Endothelial cell (in vitro differentiated cells): ENCODE measurements around the gene SERTAD4. TPM values are rescaled to one million over a fixed set of nuclear protein-coding genes. Genes with fewer than 3 reads are reported as not detected.

Experiments
- DNase-seq: peaks from one replicate; pipeline ENCODE4 v3.0.0; 2021; ENCODE audit warnings: low spot score
- H3K27ac Mint-ChIP-seq: one replicate; pipeline ENCODE4 v1.8.0; 2021; ENCODE audit warnings: mixed read lengths, inconsistent platforms; ENCODE audit not compliant: unreplicated experiment
- H3K27me3 Mint-ChIP-seq: one replicate; pipeline ENCODE4 v1.8.0; 2021; ENCODE audit warnings: mild to moderate bottlenecking, moderate library complexity, mixed read lengths, inconsistent platforms; ENCODE audit not compliant: unreplicated experiment
- H3K36me3 Mint-ChIP-seq: one replicate; pipeline ENCODE4 v1.8.0; 2021; ENCODE audit warnings: mild to moderate bottlenecking, low read depth, mixed read lengths, inconsistent platforms; ENCODE audit not compliant: unreplicated experiment
- H3K4me1 Mint-ChIP-seq: one replicate; pipeline ENCODE4 v1.8.0; 2021; ENCODE audit warnings: mild to moderate bottlenecking, mixed read lengths, inconsistent platforms; ENCODE audit not compliant: unreplicated experiment
- H3K4me3 Mint-ChIP-seq: one replicate; pipeline ENCODE4 v1.8.0; 2021; ENCODE audit warnings: mild to moderate bottlenecking, mixed read lengths, inconsistent platforms; ENCODE audit not compliant: unreplicated experiment
- H3K9me3 Mint-ChIP-seq: one replicate; pipeline ENCODE4 v1.8.0; 2021; ENCODE audit warnings: mixed read lengths, inconsistent platforms; ENCODE audit not compliant: unreplicated experiment
- total RNA-seq: library from RNA; stranded (reverse); fragmentation: NEBNext Ultra II Directional; extraction: Animal tissue kit (Norgen Biotek cat#: 25700); gene quantifications from one replicate; pipeline ENCODE4 v1.2.1, GENCODE V29; 2021; ENCODE audit not compliant: unreplicated experiment
- TF ChIP-seq, protein P1 (sequence below): fragments of 200-600 bp; sonication (generic); IDR thresholded peaks from one replicate; pipeline ENCODE4 v1.5.0; 2021; ENCODE audit warnings: antibody characterized with exemption; ENCODE audit not compliant: unreplicated experiment

The SERTAD4 gene
- total RNA-seq, 1 donor from 2014 or later, result 0.72 TPM

- Mint-ChIP-seq H3K4me3 (no peak overlapping the region), H3K4me1 (peaks cover 3% of the 10 kb centered on the region), H3K27ac (no peak overlapping the region), H3K9me3 (no peaks in the 10 kb centered on the region), H3K27me3 (peaks cover 1% of the 10 kb centered on the region), H3K36me3 (no peaks in the 10 kb centered on the region)
- DNase-seq, result no peak
- TF ChIP-seq, protein P1, sequence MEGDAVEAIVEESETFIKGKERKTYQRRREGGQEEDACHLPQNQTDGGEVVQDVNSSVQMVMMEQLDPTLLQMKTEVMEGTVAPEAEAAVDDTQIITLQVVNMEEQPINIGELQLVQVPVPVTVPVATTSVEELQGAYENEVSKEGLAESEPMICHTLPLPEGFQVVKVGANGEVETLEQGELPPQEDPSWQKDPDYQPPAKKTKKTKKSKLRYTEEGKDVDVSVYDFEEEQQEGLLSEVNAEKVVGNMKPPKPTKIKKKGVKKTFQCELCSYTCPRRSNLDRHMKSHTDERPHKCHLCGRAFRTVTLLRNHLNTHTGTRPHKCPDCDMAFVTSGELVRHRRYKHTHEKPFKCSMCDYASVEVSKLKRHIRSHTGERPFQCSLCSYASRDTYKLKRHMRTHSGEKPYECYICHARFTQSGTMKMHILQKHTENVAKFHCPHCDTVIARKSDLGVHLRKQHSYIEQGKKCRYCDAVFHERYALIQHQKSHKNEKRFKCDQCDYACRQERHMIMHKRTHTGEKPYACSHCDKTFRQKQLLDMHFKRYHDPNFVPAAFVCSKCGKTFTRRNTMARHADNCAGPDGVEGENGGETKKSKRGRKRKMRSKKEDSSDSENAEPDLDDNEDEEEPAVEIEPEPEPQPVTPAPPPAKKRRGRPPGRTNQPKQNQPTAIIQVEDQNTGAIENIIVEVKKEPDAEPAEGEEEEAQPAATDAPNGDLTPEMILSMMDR, result no peak
Observed at GRCh38 chr1:210223226-210223904, 9.2 kb upstream of the SERTAD4 start.

- TF ChIP-seq, protein P1, result no peak
- DNase-seq, result no peak
- H3K27ac Mint-ChIP-seq, result no peak overlapping the region
- H3K27me3 Mint-ChIP-seq, result peaks cover 1% of the 10 kb centered on the region
- H3K9me3 Mint-ChIP-seq, result no peaks in the 10 kb centered on the region
- no peaks in the 10 kb centered on the region for H3K36me3 Mint-ChIP-seq
- no peak overlapping the region for H3K4me3 Mint-ChIP-seq
- peaks cover 2% of the 10 kb centered on the region for H3K4me1 Mint-ChIP-seq
Observed at GRCh38 chr1:210228158-210228557, 4.4 kb upstream of the SERTAD4 start.

- no peaks in the 10 kb centered on the region for H3K9me3 Mint-ChIP-seq
- H3K27ac Mint-ChIP-seq, result no peak overlapping the region
- H3K4me1 Mint-ChIP-seq, result peaks cover 2% of the 10 kb centered on the region
- H3K27me3 Mint-ChIP-seq, result peaks cover 2% of the 10 kb centered on the region
- no peak overlapping the region for H3K4me3 Mint-ChIP-seq
- H3K36me3 Mint-ChIP-seq, result no peaks in the 10 kb centered on the region
- no peak for DNase-seq
- TF ChIP-seq, protein P1, result no peak
Observed at GRCh38 chr1:210230149-210230695, 2.4 kb upstream of the SERTAD4 start.

DNA sequence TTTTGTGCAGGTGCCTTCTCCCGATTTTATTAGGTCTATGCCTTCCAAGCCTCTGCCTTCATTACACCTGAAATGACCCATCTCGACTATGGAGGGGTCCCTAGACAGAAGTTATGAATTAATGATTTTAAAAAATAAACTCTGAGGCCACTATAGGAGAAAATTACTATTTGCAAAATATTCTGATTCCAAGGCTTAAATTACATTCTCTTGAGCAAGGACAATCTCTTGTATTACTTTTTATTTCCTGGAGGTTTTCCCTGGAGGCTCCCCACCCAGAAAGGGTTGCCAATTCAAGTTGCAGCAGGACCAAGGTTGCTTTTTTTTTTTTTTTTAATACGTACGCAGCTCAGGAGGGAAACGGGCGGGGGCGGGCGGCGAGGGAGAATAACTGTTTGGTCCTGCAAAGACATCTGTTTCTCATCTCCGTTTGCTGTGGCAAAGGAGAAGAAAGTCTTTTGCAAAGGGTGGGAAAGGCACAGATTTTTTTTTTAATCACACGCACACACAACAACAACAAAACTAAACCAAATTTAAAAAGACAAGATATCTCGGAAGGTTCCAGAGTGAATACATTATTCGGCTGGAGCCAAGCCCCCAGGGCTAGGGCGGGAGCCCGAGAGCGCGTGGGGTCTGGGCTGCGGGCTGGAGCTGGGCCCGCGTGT is 618 bp upstream of the SERTAD4 start:
- H3K27me3 Mint-ChIP-seq, result peaks cover 2% of the 10 kb centered on the region
- H3K4me3 Mint-ChIP-seq, result peak overlapping the region; percentile 92
- H3K4me1 Mint-ChIP-seq, result peaks cover 2% of the 10 kb centered on the region
- no peak for DNase-seq
- H3K27ac Mint-ChIP-seq, result no peak overlapping the region
- TF ChIP-seq, protein P1, result no peak
- no peaks in the 10 kb centered on the region for H3K9me3 Mint-ChIP-seq
- H3K36me3 Mint-ChIP-seq, result no peaks in the 10 kb centered on the region

GRCh38 chr1:210233216-210233494 is 559 bp downstream of the SERTAD4 start:
- Mint-ChIP-seq H3K4me1 (peaks cover 9% of the 10 kb centered on the region), H3K27ac (no peak overlapping the region), H3K36me3 (no peaks in the 10 kb centered on the region), H3K9me3 (no peaks in the 10 kb centered on the region), H3K27me3 (peaks cover 2% of the 10 kb centered on the region), H3K4me3 (no peak overlapping the region)
- TF ChIP-seq, protein P1, result no peak
- DNase-seq, result peak; percentile 30
